HG03064 (cell line): ENCODE data around the gene ITPK1.

ENCODE experiments used
- ATAC-seq: cut with Tn5 transposase; IDR thresholded peaks from one replicate; pipeline ENCODE4 v1.9.1; 2021; ENCODE audit warnings: low read depth; ENCODE audit not compliant: unreplicated experiment

The ITPK1 gene

GRCh38 chr14:93031505-93032315 is 84.0 kb downstream of the ITPK1 start:
- no peak for ATAC-seq

GRCh38 chr14:93030761-93031160 is 85.0 kb downstream of the ITPK1 start:
- ATAC-seq, result no peak

- ATAC-seq, result no peak
Observed at GRCh38 chr14:93029911-93030508, 85.7 kb downstream of the ITPK1 start.

- ATAC-seq, result no peak
Observed at GRCh38 chr14:93029417-93029816, 86.3 kb downstream of the ITPK1 start.

- ATAC-seq, result no peak
Observed at GRCh38 chr14:93028724-93029076, 87.0 kb downstream of the ITPK1 start.

- ATAC-seq, result no peak
Observed at GRCh38 chr14:93027810-93028723, 87.7 kb downstream of the ITPK1 start.

- no peak for ATAC-seq
Observed at GRCh38 chr14:93026339-93026738, 89.4 kb downstream of the ITPK1 start.

- ATAC-seq, result no peak
Observed at GRCh38 chr14:93025055-93025454, 90.7 kb downstream of the ITPK1 start.

GRCh38 chr14:93024493-93024892 is 91.2 kb downstream of the ITPK1 start:
- no peak for ATAC-seq

- ATAC-seq, result no peak
Observed at GRCh38 chr14:93023802-93024434, 91.8 kb downstream of the ITPK1 start.

GRCh38 chr14:93023039-93023438 is 92.7 kb downstream of the ITPK1 start:
- no peak for ATAC-seq

- ATAC-seq, result no peak
Observed at GRCh38 chr14:93019970-93020369, 95.8 kb downstream of the ITPK1 start.

- ATAC-seq, result no peak
Observed at GRCh38 chr14:93019367-93019843, 96.3 kb downstream of the ITPK1 start.

GRCh38 chr14:93018366-93018765 is 97.4 kb downstream of the ITPK1 start:
- no peak for ATAC-seq

- ATAC-seq, result no peak
Observed at GRCh38 chr14:93017898-93018297, 97.8 kb downstream of the ITPK1 start.

GRCh38 chr14:93017301-93017797 is 98.4 kb downstream of the ITPK1 start:
- ATAC-seq, result no peak

GRCh38 chr14:93016275-93016845 is 99.4 kb downstream of the ITPK1 start:
- no peak for ATAC-seq

- no peak for ATAC-seq
Observed at GRCh38 chr14:93015505-93015904, 100.2 kb downstream of the ITPK1 start.

- ATAC-seq, result no peak
Observed at GRCh38 chr14:93015064-93015463, 100.7 kb downstream of the ITPK1 start.
